Measurements from ENCODE around the gene ARHGAP30. TPM values are rescaled to one million over a fixed set of nuclear protein-coding genes. Genes with fewer than 3 reads are reported as not detected.

ARHGAP30 gene
- polyA plus RNA-seq, 1 donor (not counting 4 experiments of a cell fraction or from before 2014, with no cell fraction given) = 0.16 TPM

DNA sequence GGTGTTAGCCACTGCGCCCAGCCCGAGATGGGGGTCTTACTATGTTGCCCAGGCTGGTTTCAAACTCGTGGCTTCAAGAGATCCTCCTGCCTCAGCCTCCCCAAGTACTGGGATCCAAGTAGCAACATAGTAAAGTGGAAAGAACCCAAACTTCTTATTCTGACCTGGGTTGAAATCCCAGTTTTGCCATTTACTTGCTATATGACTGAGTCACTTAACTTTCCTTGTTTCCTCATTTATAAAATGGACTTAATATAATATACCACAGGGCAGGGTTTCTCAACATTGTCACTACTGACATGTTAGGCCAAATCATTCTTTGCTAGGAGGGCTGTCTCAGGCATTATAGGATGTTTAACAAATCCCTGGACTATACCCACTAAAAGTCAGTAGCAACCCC is 41.4 kb upstream of the ARHGAP30 start:
- FAIRE-seq (no peak), DNase-seq (ENCODE audit: low read depth, low spot score) (no peak)
- Histone ChIP-seq H3K9me1 (ENCODE audit: control insufficient read depth, extremely low read depth, insufficient read depth, low read length) (no peaks in the 10 kb centered on the region), H3K4me2 (ENCODE audit: control insufficient read depth, extremely low read depth, insufficient read depth, low read depth, low read length) (no peak overlapping the region), H2AFZ (ENCODE audit: control insufficient read depth, low read length) (no peak overlapping the region), H3K79me2 (ENCODE audit: control insufficient read depth, insufficient read depth, low read length) (peaks cover 85% of the 10 kb centered on the region), H3K36me3 (ENCODE audit: control insufficient read depth in 2 of 2, extremely low read depth in 1 of 2, insufficient read depth in 2 of 2, low read length in 2 of 2) (peaks cover 4 to 24% of the 10 kb centered on the region in 2 experiments), H3K9me3 (ENCODE audit: control insufficient read depth, low read depth, low read length) (no peaks in the 10 kb centered on the region), H3K4me1 (ENCODE audit: control insufficient read depth, extremely low read depth, insufficient read depth, low read length) (peaks cover 20% of the 10 kb centered on the region), H3K27ac (ENCODE audit: control insufficient read depth, insufficient read depth, low read length) (no peak overlapping the region), H3K27me3 (ENCODE audit: control insufficient read depth, extremely low read depth, insufficient read depth, low read length) (no peaks in the 10 kb centered on the region), H3K4me3 (ENCODE audit: control insufficient read depth in 2 of 3, extremely low read depth in 1 of 3, insufficient read depth in 2 of 3, low read depth in 1 of 3, low read length in 3 of 3) (no peak overlapping the region), H4K20me1 (ENCODE audit: control insufficient read depth, extremely low read depth, insufficient read depth, low read length) (no peaks in the 10 kb centered on the region), H3K9ac (ENCODE audit: control insufficient read depth, extremely low read depth, insufficient read depth, low read length) (no peak overlapping the region)
- dilution Hi-C loops (cut with MboI; ENCODE audit: extremely low pct_ligation_motif_present, low sequenced_read_pairs) = no loop called here
- TF ChIP-seq EZH2 (IDR thresholded peaks at IDR 0.05; ENCODE audit: low read length) = no peak
- no peak for TF ChIP-seq CTCF (optimal IDR thresholded peaks at IDR 0.05 in 1 of 3, IDR thresholded peaks at IDR 0.05 in 1 of 3, conservative IDR thresholded peaks at IDR 0.05 in 1 of 3; ENCODE audit: extremely low read depth in 1 of 3, insufficient read depth in 2 of 3, low read length in 3 of 3)

- H3K9me3 ChIP-seq (ENCODE audit: control insufficient read depth, low read depth, low read length) = no peaks in the 10 kb centered on the region
- TF ChIP-seq EZH2 (IDR thresholded peaks at IDR 0.05; ENCODE audit: low read length) (no peak), CTCF (optimal IDR thresholded peaks at IDR 0.05 in 1 of 3, IDR thresholded peaks at IDR 0.05 in 1 of 3, conservative IDR thresholded peaks at IDR 0.05 in 1 of 3; ENCODE audit: extremely low read depth in 1 of 3, insufficient read depth in 2 of 3, low read length in 3 of 3) (no peak)
- no peak overlapping the region for H3K27ac ChIP-seq (ENCODE audit: control insufficient read depth, insufficient read depth, low read length)
- H3K36me3 ChIP-seq (ENCODE audit: control insufficient read depth in 2 of 2, extremely low read depth in 1 of 2, insufficient read depth in 2 of 2, low read length in 2 of 2) = peaks cover 14 to 25% of the 10 kb centered on the region in 2 experiments
- no peak overlapping the region for H3K4me3 ChIP-seq (ENCODE audit: control insufficient read depth in 2 of 3, extremely low read depth in 1 of 3, insufficient read depth in 2 of 3, low read depth in 1 of 3, low read length in 3 of 3)
- no peak overlapping the region for H3K9ac ChIP-seq (ENCODE audit: control insufficient read depth, extremely low read depth, insufficient read depth, low read length)
- no peak for DNase-seq (ENCODE audit: low read depth, low spot score)
- dilution Hi-C loops (cut with MboI; ENCODE audit: extremely low pct_ligation_motif_present, low sequenced_read_pairs) = no loop called here
- H4K20me1 ChIP-seq (ENCODE audit: control insufficient read depth, extremely low read depth, insufficient read depth, low read length) = peaks cover 3% of the 10 kb centered on the region
- H3K4me2 ChIP-seq (ENCODE audit: control insufficient read depth, extremely low read depth, insufficient read depth, low read depth, low read length) = no peak overlapping the region
- H3K9me1 ChIP-seq (ENCODE audit: control insufficient read depth, extremely low read depth, insufficient read depth, low read length) = no peaks in the 10 kb centered on the region
- H3K4me1 ChIP-seq (ENCODE audit: control insufficient read depth, extremely low read depth, insufficient read depth, low read length) = peaks cover 11% of the 10 kb centered on the region
- H3K27me3 ChIP-seq (ENCODE audit: control insufficient read depth, extremely low read depth, insufficient read depth, low read length) = no peaks in the 10 kb centered on the region
- H2AFZ ChIP-seq (ENCODE audit: control insufficient read depth, low read length) = no peak overlapping the region
- H3K79me2 ChIP-seq (ENCODE audit: control insufficient read depth, insufficient read depth, low read length) = peaks cover 82% of the 10 kb centered on the region
- no peak for FAIRE-seq
These were observed 36.7 kb upstream of the ARHGAP30 start for GRCh38 chr1:161106431-161106830.

Data from keratinocyte (primary cell).